IPS-11a (cell line): ENCODE data around the gene ADAM15.

Experiments
- H3K4me3 ChIP-seq: one replicate; pipeline ENCODE4 v1.5.1; 2013; ENCODE audit warnings: low read depth, low read length, control low read depth

Gene ADAM15

DNA sequence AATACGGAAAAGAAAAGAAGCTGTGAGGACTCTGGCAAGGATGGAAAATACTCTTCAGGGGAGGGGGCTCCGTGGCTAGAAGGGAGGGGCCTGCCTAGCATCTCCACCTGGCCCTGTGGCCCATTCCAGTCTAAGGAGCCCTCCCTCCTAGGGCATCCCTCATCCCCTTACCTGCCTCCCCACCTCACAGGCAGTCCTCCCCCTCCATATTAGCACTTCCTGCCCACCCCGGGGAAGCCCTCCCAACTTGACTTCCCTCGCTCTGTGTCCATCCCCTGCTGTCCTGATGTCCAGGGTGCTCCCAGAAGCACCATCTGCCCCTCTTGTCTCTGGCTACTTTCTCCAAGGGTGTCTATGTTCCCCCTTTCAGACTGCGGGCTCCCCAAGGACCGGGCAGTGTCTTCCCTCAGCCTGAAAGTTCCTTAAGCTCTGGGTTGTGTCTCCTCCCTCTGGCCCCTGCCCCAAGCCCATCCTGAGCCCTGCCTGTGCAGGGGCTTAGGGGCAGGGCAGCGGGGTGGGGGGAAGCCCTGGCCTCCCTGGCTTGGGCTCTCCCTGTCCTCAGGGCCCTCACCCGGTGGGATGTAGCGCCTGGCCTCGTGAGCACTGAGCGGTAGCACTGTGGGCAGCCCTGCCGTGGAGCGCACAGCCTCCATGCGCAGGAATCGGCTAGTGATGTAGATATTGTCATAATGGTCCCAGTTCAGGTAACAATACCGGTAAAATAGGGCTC is 21.4 kb upstream of the ADAM15 start:
- no peak overlapping the region for H3K4me3 ChIP-seq

DNA sequence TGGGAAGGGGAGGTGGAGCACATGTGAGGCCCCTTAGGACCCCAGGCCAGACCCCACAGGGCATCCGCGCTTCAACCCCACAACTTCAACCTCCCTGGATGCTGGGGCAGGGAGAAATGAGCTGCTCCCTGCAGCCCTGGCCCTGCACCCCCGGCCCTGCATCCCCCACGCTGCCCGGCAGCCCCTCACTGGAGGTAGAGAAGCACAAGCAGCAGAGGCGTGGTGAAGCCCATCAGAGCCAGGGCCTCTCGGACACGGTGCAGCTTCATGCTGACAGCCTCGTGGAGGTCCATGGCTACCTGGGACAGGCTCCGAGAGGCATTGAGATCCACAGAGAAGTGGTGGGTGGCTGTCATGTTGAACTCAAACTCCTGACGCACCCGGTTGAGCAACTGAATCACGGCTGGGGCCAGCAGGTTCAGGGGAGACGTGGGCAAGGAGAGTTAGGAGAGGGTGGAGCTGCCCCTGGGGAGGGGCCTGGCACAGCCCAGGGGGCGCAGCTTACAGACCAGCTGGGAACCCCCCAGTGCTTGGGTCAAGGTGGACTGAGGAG is 20.8 kb upstream of the ADAM15 start:
- no peak overlapping the region for H3K4me3 ChIP-seq

DNA sequence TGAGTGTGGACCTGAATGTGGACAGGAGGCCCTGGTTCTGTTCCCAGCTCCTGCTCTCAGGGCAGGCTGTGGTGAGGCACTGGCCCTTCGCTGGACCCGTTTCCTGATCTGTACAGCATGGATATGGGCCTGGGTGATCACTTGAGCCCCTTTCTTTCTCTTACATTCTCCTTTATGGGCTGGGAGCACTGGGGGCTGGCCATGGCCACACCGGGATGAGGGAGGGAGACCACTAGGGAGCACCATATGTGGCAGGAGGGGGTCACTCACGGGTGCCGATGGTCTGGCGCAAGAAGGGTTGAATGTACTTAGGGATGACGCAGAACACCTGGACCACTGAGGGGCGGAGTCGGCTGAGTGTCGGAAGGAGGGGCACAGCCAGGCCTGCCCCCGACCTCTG is 20.2 kb upstream of the ADAM15 start:
- no peak overlapping the region for H3K4me3 ChIP-seq

- H3K4me3 ChIP-seq: no peak overlapping the region
These were observed 18.2 kb upstream of the ADAM15 start for GRCh38 chr1:155032886-155033285.

GRCh38 chr1:155033524-155033923 is 17.6 kb upstream of the ADAM15 start, which contains the start of the genes DCST1 and DCST2:
Gene DCST1 (plus strand): TSS chr1:155033824. CDS start chr1:155034037, 213 bp downstream.
Gene DCST2 (minus strand): TSS chr1:155033781. CDS start chr1:155033701, 80 bp downstream.
- no peak within 1 kb of the TSS for H3K4me3 ChIP-seq

- H3K4me3 ChIP-seq: no peak overlapping the region
These were observed 16.6 kb upstream of the ADAM15 start for GRCh38 chr1:155034318-155035208.

DNA sequence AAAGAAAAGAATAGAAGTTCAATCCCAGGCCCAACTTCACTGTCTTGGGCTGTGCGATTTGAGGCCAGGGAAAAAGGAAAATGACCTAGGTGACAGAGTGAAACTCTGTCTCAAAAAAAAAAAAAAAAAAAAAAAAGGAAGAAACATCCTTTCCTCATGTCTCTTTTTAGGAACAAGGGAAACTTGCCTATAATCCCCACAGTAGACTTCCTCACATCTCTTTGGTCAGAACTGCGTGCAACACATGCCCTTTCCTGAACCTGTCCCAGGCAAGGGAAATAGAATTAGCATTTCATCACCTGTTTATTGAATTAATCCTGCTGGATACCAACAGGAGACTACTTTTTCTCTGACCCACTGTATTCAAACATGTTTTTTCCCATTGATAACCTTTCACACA is 15.2 kb upstream of the ADAM15 start:
- no peak overlapping the region for H3K4me3 ChIP-seq

GRCh38 chr1:155037043-155037442 is 14.1 kb upstream of the ADAM15 start:
- H3K4me3 ChIP-seq: no peak overlapping the region

GRCh38 chr1:155037851-155038441 is 13.2 kb upstream of the ADAM15 start:
- no peak overlapping the region for H3K4me3 ChIP-seq

- no peak overlapping the region for H3K4me3 ChIP-seq
These were observed 12.4 kb upstream of the ADAM15 start for GRCh38 chr1:155038602-155039307.

- H3K4me3 ChIP-seq: no peak overlapping the region
These were observed 11.8 kb upstream of the ADAM15 start for GRCh38 chr1:155039308-155039669.

DNA sequence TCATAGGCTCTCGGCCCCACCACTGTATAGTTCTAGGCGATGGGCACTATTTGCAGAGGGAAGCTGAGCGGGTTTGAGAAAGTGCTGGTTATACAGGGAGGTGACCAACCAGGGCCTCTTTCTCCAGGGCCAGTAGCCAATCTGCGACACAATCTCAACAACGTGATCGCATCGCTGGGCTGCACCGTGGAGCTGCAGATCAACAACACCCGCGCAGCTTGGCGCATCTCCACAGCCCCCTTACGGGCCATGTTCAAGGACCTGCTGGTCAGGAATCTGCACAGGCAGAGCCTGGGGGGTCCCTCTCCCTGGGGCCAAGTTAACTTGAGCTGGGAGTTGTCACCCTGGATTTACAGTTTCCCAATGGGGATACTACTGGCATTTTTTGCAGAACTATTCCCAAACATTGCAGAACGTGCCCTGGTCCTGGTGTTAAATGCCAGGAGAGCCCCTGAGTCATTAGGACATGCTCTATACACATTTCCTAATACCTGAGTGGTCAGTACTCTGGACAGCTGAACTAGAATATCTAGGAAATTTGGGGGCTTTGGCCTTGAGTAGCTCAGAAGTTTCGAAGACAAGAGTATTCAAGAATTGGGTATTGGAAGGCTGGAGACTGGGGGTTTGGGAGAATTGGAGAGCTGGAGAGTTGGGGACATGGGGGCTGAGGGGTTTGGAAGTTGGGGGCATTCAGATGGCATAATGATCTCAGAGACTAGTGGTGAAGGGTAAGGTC is 10.6 kb upstream of the ADAM15 start:
- no peak overlapping the region for H3K4me3 ChIP-seq

DNA sequence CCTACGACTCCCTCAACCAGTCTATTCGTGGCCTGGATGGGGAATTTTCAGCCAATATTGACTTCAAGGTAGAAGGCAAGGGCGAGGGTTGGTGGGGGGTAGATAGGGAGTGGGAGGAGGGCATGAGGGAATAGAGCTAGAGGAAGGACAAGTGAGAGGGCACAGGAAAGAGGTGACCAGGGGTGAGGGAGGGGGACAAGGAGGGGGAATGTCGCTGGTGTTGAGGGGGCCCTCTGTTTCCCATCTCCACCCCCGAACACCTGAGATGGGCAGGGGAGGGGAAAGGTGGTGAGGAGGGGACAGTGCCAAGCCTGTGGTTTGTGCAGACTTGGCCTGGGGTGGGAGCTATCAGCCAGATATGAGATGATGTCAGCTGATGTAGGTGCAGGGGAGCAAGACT is 8.3 kb upstream of the ADAM15 start:
- no peak overlapping the region for H3K4me3 ChIP-seq

GRCh38 chr1:155043301-155043702 is 7.8 kb upstream of the ADAM15 start:
- H3K4me3 ChIP-seq: no peak overlapping the region

- no peak overlapping the region for H3K4me3 ChIP-seq
These were observed 7.3 kb upstream of the ADAM15 start for GRCh38 chr1:155043793-155044192.

DNA sequence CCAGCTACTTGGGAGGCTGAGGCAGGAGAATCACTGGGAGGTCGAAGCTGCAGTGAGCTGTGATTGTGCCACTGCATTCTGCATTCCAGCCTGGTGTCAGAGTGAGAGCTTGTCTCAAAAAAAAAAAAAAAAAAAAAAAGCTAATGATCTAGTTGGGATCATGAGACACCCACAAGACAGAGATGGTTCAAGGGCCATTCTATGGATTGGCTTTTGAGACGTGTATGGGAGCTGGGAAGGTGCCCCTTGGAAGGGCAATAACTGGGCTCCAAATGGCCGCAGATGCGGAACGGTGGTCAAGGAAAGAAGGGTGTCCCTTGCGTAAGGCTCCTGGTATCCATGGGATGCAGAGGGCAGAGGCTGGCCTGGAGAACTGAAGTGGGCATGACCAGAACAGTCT is 6.8 kb upstream of the ADAM15 start:
- no peak overlapping the region for H3K4me3 ChIP-seq

DNA sequence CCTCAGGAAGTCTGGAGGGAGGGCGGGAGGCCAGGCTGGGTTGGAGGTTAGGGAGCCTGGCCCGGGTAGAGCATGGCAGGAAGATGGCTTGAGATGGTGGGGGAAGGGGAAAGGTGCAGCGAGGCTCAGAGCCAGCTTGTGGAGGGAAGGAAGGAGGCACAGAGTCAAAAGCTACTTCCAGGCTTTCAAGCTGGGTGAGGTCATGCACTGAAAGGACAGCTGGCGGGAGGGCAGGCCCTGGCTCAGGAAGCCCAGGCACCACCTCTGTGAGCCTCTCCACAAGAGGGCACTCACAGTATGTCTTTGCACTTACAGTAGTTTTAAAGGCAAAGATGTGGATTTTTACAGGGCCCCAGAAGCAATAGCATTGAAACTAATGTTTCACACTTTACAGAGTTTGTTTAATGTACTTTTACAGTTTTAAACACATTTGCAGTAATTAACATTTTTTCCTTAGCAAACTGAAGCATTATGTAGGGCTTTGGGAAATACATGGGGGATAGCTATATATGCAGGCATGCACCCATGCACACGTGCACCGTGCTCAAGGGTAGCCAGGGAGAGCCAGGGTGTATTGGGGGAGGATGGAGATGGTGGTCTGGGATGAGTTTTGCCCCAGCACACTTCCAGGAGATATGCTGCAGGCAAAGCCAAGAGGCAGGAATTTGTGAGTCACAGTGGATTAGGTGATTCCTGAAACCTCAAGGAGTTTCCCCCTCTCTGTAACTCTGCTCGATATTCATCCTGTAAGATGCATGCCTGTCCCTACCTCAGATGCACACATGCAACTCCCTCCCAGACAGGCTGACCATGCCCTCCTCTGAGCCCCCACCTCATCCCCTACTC is 6.1 kb upstream of the ADAM15 start:
- no peak overlapping the region for H3K4me3 ChIP-seq

DNA sequence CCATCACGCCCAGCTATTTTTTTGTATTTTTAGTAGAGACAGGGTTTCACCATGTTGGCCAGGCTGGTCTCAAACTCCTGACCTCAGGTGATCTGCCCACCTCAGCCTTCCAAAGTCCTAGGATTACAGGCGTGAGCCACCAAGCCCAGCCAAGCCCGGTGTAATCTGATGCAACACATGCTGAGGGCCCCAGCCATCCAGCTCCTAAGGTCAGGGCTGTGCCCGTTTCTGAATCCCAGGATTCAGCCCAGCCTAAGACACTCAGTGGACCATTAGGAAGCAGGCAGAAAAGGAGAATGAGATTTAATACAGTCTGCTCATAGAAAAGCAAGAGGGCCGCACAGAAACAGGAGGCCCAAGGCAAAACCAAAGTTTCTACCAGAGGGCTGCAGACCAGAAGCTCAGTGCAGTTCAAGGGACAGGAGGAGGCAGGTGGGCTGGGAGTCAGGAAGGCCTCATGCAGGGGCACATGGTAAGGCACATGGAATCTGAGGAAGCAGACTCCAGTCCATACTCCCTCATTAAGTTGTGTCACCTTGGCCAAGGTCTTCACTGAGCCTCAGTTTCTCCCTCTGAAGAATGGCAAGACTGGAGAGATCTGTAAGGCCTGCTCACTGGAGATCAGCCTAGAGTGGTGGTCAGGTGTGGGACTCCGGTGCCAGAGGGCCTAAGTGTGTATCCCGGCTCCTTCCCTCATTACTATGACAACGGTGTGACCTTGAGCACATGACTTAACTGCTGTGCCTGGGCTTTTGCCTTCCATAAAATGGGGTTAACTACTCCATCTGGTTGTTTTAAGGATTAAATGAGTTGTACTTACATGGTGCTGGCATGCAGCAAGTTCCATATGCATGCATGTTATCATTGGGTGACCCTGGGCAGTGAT is 2.4 kb upstream of the ADAM15 start:
- H3K4me3 ChIP-seq: no peak overlapping the region
